BE2C (cell line): ENCODE measurements around the gene SMIM10L2A.

Experiments
- DNase-seq: peaks from one replicate; pipeline ENCODE4 v3.0.0-alpha.2; 2020
- H3K27me3 ChIP-seq: fragments of 250-450 bp; sonication (Bioruptor Pico); 2 replicates; pipeline ENCODE4 v1.5.1; 2020; ENCODE audit warnings: mild to moderate bottlenecking
- H3K36me3 ChIP-seq: fragments of 250-450 bp; sonication (Bioruptor Pico); 2 replicates; pipeline ENCODE4 v1.5.1; 2020; ENCODE audit warnings: mild to moderate bottlenecking
- H3K4me1 ChIP-seq: fragments of 250-450 bp; sonication (Bioruptor Pico); 2 replicates; pipeline ENCODE4 v1.5.1; 2020
- H3K4me3 ChIP-seq: 2 replicates; pipeline ENCODE4 v1.5.1; 2011; ENCODE audit warnings: low read depth, low read length
- H3K9me3 ChIP-seq: fragments of 250-450 bp; sonication (Bioruptor Pico); 2 replicates; pipeline ENCODE4 v1.5.1; 2020
- CTCF ChIP-seq: IDR thresholded peaks from 2 replicates; pipeline ENCODE4 v1.5.1; 2012; ENCODE audit warnings: mild to moderate bottlenecking, low read depth, low read length

SMIM10L2A gene

GRCh38 chrX:135389243-135389642 lies 32.5 kb upstream of the SMIM10L2A start:
- no peak for DNase-seq
- Histone ChIP-seq H3K4me3 (no peak overlapping the region), H3K27me3 (no peaks in the 10 kb centered on the region), H3K9me3 (no peaks in the 10 kb centered on the region), H3K4me1 (no peaks in the 10 kb centered on the region), H3K36me3 (no peaks in the 10 kb centered on the region)
- TF ChIP-seq CTCF, result no peak

DNA sequence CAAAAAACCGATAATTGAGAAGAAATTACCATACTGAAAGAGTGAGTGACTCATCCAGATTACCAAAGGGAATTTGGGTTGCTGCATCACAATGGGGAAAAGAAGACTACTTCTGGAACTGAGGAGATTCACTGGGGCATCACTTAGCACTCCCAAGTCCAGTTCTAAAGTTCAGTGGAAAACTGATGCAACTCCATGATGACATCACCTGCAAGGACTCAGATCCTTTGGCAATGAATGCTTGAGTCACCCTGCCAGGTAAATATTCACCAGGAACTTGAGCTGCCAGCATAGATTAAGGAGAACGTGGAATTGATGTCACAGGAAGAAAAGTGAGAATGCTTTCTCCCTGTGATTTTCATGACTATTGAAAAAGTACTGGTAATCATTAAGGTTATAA lies 32.0 kb upstream of the SMIM10L2A start:
- no peak for TF ChIP-seq CTCF
- Histone ChIP-seq H3K9me3 (no peaks in the 10 kb centered on the region), H3K36me3 (no peaks in the 10 kb centered on the region), H3K4me3 (no peak overlapping the region), H3K4me1 (no peaks in the 10 kb centered on the region), H3K27me3 (no peaks in the 10 kb centered on the region)
- no peak for DNase-seq

GRCh38 chrX:135391734-135392133 lies 30.0 kb upstream of the SMIM10L2A start:
- DNase-seq, result no peak
- Histone ChIP-seq H3K4me1 (no peaks in the 10 kb centered on the region), H3K4me3 (no peak overlapping the region), H3K36me3 (no peaks in the 10 kb centered on the region), H3K9me3 (no peaks in the 10 kb centered on the region), H3K27me3 (no peaks in the 10 kb centered on the region)
- TF ChIP-seq CTCF, result no peak

DNA sequence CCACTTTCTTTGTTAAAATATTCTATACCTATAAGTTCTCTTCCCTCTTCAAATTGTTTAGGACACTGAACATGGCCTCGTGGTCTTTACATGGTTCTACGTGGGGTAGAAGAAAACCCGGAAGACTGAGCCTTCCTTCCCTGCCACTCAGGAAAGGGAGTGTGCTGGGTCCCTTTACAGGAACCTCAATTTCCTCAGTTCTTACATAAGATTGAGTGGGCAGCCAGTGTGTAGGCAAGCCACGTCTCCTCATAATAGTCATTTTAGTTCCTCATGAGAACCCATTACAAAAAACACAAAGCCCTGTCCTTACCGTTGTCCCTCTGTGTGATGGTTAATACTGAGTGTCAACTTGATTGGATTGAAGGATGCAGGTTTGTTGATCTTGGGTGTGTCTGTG lies 28.7 kb upstream of the SMIM10L2A start:
- DNase-seq, result no peak
- no peaks in the 10 kb centered on the region for H3K9me3 ChIP-seq

DNA sequence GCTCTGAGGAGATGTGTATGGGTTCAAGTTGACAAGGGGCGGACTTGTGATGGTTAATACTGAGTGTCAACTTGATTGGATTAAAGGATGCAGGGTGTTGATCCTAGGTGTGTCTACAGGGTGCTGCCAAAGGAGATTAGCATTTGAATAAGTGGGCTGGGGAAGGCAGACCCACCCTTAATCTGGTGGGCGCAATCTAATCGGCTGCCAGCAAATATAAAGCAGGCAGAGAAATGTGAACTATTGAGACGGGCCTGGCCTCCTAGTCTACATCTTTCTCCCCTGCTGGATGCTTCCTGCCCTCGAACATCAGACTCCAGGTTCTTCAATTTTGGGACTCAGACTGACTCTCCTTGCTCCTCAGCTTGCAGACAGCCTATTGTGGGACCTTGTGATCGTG lies 26.7 kb upstream of the SMIM10L2A start:
- TF ChIP-seq CTCF, result no peak
- DNase-seq, result no peak
- H3K9me3 ChIP-seq, result no peaks in the 10 kb centered on the region
- H3K4me3 ChIP-seq, result no peak overlapping the region
- no peaks in the 10 kb centered on the region for H3K36me3 ChIP-seq
- H3K4me1 ChIP-seq, result no peaks in the 10 kb centered on the region
- H3K27me3 ChIP-seq, result no peaks in the 10 kb centered on the region

More for the DNA sequence above, 28.7 kb upstream of the SMIM10L2A start:
- H3K4me3 ChIP-seq, result no peak overlapping the region
- H3K36me3 ChIP-seq, result no peaks in the 10 kb centered on the region
- no peaks in the 10 kb centered on the region for H3K4me1 ChIP-seq
- H3K27me3 ChIP-seq, result no peaks in the 10 kb centered on the region
- no peak for TF ChIP-seq CTCF

DNA sequence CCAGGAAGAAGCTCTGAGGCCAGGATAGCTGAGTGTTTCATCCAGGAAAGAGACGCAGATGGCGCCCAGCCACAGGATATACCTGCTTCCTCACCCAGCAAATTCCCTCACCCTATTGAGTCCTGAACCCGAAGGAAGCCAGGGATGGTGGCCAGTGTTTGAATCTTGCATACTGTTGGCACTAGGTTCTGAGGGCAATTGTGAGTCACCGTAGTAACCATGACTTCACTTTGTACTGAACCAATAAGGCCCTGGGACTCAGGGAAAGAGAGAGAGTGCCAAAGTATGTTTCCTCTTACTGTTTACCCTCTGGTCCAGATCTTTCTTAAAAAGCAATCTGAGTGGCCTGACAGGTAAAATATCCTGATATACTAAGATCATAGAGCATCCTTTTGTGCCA lies 25.6 kb upstream of the SMIM10L2A start:
- H3K36me3 ChIP-seq, result no peaks in the 10 kb centered on the region
- DNase-seq, result no peak
- no peaks in the 10 kb centered on the region for H3K27me3 ChIP-seq
- H3K4me1 ChIP-seq, result no peaks in the 10 kb centered on the region
- H3K9me3 ChIP-seq, result no peaks in the 10 kb centered on the region
- TF ChIP-seq CTCF, result no peak
- H3K4me3 ChIP-seq, result no peak overlapping the region
